ENCODE results near the gene CPVL. TPM values are rescaled to one million over a fixed set of nuclear protein-coding genes. Genes with fewer than 3 reads are reported as not detected.

Gene CPVL
- total RNA-seq, 3 donors from 2014 or later (not counting 1 experiment from before 2014, with no cell fraction given), result 4.9 to 11.6 (median 9.8) TPM

- intact Hi-C loops (cut with micrococcal nuclease), result no loop called here
- no peak for DNase-seq
These were observed 101.8 kb downstream of the CPVL start for GRCh38 chr7:29044554-29044953.

DNA sequence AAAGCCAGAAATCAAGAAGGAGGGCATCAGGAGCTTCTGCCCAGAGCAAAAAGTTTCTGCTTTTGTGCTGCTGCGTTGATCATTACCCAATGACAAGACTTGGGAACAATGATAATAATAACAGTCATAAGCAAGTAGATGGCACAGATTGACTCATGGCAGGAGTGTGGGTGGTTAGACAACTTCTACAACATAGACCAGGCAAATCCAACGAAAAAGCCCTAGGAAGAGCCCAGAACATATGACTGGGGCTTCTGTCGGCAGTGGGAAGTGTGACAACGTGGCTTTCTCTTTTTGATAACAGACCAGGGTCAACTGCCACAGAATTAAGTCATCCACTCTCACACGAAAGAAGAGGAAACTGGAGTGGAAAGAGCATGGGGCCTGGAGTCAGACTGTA lies 102.8 kb downstream of the CPVL start:
- TF ChIP-seq, protein P1, sequence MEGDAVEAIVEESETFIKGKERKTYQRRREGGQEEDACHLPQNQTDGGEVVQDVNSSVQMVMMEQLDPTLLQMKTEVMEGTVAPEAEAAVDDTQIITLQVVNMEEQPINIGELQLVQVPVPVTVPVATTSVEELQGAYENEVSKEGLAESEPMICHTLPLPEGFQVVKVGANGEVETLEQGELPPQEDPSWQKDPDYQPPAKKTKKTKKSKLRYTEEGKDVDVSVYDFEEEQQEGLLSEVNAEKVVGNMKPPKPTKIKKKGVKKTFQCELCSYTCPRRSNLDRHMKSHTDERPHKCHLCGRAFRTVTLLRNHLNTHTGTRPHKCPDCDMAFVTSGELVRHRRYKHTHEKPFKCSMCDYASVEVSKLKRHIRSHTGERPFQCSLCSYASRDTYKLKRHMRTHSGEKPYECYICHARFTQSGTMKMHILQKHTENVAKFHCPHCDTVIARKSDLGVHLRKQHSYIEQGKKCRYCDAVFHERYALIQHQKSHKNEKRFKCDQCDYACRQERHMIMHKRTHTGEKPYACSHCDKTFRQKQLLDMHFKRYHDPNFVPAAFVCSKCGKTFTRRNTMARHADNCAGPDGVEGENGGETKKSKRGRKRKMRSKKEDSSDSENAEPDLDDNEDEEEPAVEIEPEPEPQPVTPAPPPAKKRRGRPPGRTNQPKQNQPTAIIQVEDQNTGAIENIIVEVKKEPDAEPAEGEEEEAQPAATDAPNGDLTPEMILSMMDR (IDR thresholded peaks at IDR 0.05), result no peak
- intact Hi-C loops (cut with micrococcal nuclease), result no loop called here
- DNase-seq (no peak), ATAC-seq (no peak)
- Histone ChIP-seq H3K9me3 (ENCODE audit: control insufficient read depth, insufficient read depth, low read length) (no peaks in the 10 kb centered on the region), H3K36me3 (ENCODE audit: control insufficient read depth, insufficient read depth, low read length) (no peaks in the 10 kb centered on the region), H3K4me1 (ENCODE audit: control insufficient read depth, insufficient read depth, low read length) (no peaks in the 10 kb centered on the region), H3K27ac (ENCODE audit: low read length) (no peak overlapping the region), H3K27me3 (ENCODE audit: control insufficient read depth, insufficient read depth, low read length) (peaks cover 2% of the 10 kb centered on the region), H3K4me3 (ENCODE audit: low read length) (no peak overlapping the region)
- no peaks in the 10 kb centered on the region for H3K36me3 Mint-ChIP-seq
- WGBS (ENCODE audit: insufficient coverage), result 77% methylated on average over 5 of the region's 5 CpGs
- H3K27ac Mint-ChIP-seq, result no peak overlapping the region
- H3K9me3 Mint-ChIP-seq, result no peaks in the 10 kb centered on the region
- no peak overlapping the region for H3K4me3 Mint-ChIP-seq
- H3K4me1 Mint-ChIP-seq, result peaks cover 14 to 16% of the 10 kb centered on the region in 2 donors
- peaks cover 0 to 3% of the 10 kb centered on the region in 2 donors for H3K27me3 Mint-ChIP-seq (ENCODE audit: low read depth in 2 of 2)

More at GRCh38 chr7:29044554-29044953, 101.8 kb downstream of the CPVL start:
- no peaks in the 10 kb centered on the region for H3K4me1 ChIP-seq (ENCODE audit: control insufficient read depth, insufficient read depth, low read length)
- 98% methylated on average over 5 of the region's 5 CpGs for WGBS (ENCODE audit: insufficient coverage)
- TF ChIP-seq, protein P1 (IDR thresholded peaks at IDR 0.05), result no peak
- H3K27ac Mint-ChIP-seq, result no peak overlapping the region
- H3K36me3 Mint-ChIP-seq, result no peaks in the 10 kb centered on the region
- peaks cover 0 to 3% of the 10 kb centered on the region in 2 donors for H3K27me3 Mint-ChIP-seq (ENCODE audit: low read depth in 2 of 2)
- H3K27me3 ChIP-seq (ENCODE audit: control insufficient read depth, insufficient read depth, low read length), result peaks cover 2% of the 10 kb centered on the region
- no peak overlapping the region for H3K27ac ChIP-seq (ENCODE audit: low read length)
- ATAC-seq, result no peak
- no peak overlapping the region for H3K4me3 Mint-ChIP-seq
- no peaks in the 10 kb centered on the region for H3K9me3 Mint-ChIP-seq
- H3K4me3 ChIP-seq (ENCODE audit: low read length), result no peak overlapping the region
- H3K9me3 ChIP-seq (ENCODE audit: control insufficient read depth, insufficient read depth, low read length), result no peaks in the 10 kb centered on the region
- no peaks in the 10 kb centered on the region for H3K36me3 ChIP-seq (ENCODE audit: control insufficient read depth, insufficient read depth, low read length)
- peaks cover 4 to 6% of the 10 kb centered on the region in 2 donors for H3K4me1 Mint-ChIP-seq

GRCh38 chr7:29042824-29043231 lies 103.5 kb downstream of the CPVL start:
- Histone ChIP-seq H3K36me3 (ENCODE audit: control insufficient read depth, insufficient read depth, low read length) (no peaks in the 10 kb centered on the region), H3K27me3 (ENCODE audit: control insufficient read depth, insufficient read depth, low read length) (peaks cover 2% of the 10 kb centered on the region), H3K27ac (ENCODE audit: low read length) (no peak overlapping the region), H3K4me3 (ENCODE audit: low read length) (no peak overlapping the region), H3K9me3 (ENCODE audit: control insufficient read depth, insufficient read depth, low read length) (no peaks in the 10 kb centered on the region), H3K4me1 (ENCODE audit: control insufficient read depth, insufficient read depth, low read length) (peaks cover 4% of the 10 kb centered on the region)
- TF ChIP-seq, protein P1 (IDR thresholded peaks at IDR 0.05), result no peak
- WGBS (ENCODE audit: insufficient coverage), result 95% methylated on average over 3 of the region's 4 CpGs
- no peaks in the 10 kb centered on the region for H3K27me3 Mint-ChIP-seq (ENCODE audit: low read depth in 2 of 2)
- no peak for ATAC-seq
- no peaks in the 10 kb centered on the region for H3K9me3 Mint-ChIP-seq
- no peaks in the 10 kb centered on the region for H3K36me3 Mint-ChIP-seq
- H3K27ac Mint-ChIP-seq, result no peak overlapping the region
- intact Hi-C loops (cut with micrococcal nuclease), result no loop called here
- H3K4me3 Mint-ChIP-seq, result no peak overlapping the region
- peaks cover 22 to 23% of the 10 kb centered on the region in 2 donors for H3K4me1 Mint-ChIP-seq
- DNase-seq, result no peak

- ATAC-seq (no peak), DNase-seq (no peak)
- no peaks in the 10 kb centered on the region for H3K27me3 Mint-ChIP-seq (ENCODE audit: low read depth in 2 of 2)
- TF ChIP-seq, protein P1 (IDR thresholded peaks at IDR 0.05), result no peak
- intact Hi-C loops (cut with micrococcal nuclease), result no loop called here
- WGBS (ENCODE audit: insufficient coverage), result 87% methylated on average over 4 of the region's 4 CpGs
- no peak overlapping the region for H3K27ac Mint-ChIP-seq
- peaks cover 22 to 24% of the 10 kb centered on the region in 2 donors for H3K4me1 Mint-ChIP-seq
- Histone ChIP-seq H3K36me3 (ENCODE audit: control insufficient read depth, insufficient read depth, low read length) (no peaks in the 10 kb centered on the region), H3K4me3 (ENCODE audit: low read length) (no peak overlapping the region), H3K27me3 (ENCODE audit: control insufficient read depth, insufficient read depth, low read length) (peaks cover under 1% of the 10 kb centered on the region), H3K9me3 (ENCODE audit: control insufficient read depth, insufficient read depth, low read length) (no peaks in the 10 kb centered on the region), H3K4me1 (ENCODE audit: control insufficient read depth, insufficient read depth, low read length) (peaks cover 7% of the 10 kb centered on the region), H3K27ac (ENCODE audit: low read length) (no peak overlapping the region)
- H3K9me3 Mint-ChIP-seq, result no peaks in the 10 kb centered on the region
- H3K36me3 Mint-ChIP-seq, result no peaks in the 10 kb centered on the region
- H3K4me3 Mint-ChIP-seq, result no peak overlapping the region
These were observed 104.3 kb downstream of the CPVL start for GRCh38 chr7:29041991-29042390.

Measured in natural killer cell (primary cell).